ENCODE measurements around the gene ARHGEF7. TPM values are rescaled to one million over a fixed set of nuclear protein-coding genes. Genes with fewer than 3 reads are reported as not detected.

Gene ARHGEF7
- total RNA-seq, 2 donors from 2014 or later: 49.5 to 53.5 TPM

GRCh38 chr13:111175935-111176334 is 60.8 kb downstream of the ARHGEF7 start:
- DNase-seq: no peak
- H3K9me3 Mint-ChIP-seq: no peaks in the 10 kb centered on the region
- no peaks in the 10 kb centered on the region for H3K27me3 Mint-ChIP-seq (ENCODE audit: insufficient read depth)
- H3K4me3 ChIP-seq (ENCODE audit: low read length): no peak overlapping the region
- H3K36me3 Mint-ChIP-seq (ENCODE audit: low read depth): peaks cover 11% of the 10 kb centered on the region
- WGBS, 2 experiments (ENCODE audit: insufficient coverage in 1 of 2, insufficient read length in 1 of 2): 95 to 98% methylated on average over 3 to 4 of the region's 4 CpGs
- H3K4me1 Mint-ChIP-seq: peaks cover 2% of the 10 kb centered on the region
- no peak overlapping the region for H3K9ac ChIP-seq (ENCODE audit: extremely low read depth, low read length, poor library complexity, severe bottlenecking)
- peak; percentile 46 for TF ChIP-seq CTCF (conservative IDR thresholded peaks at IDR 0.05)
- H3K36me3 ChIP-seq (ENCODE audit: control insufficient read depth, insufficient read depth, low read length): peaks cover 26% of the 10 kb centered on the region
- no peaks in the 10 kb centered on the region for H3K27me3 ChIP-seq (ENCODE audit: control insufficient read depth, insufficient read depth, low read length, poor library complexity, severe bottlenecking)
- H3K4me3 Mint-ChIP-seq: no peak overlapping the region
- no peak overlapping the region for H3K27ac ChIP-seq (ENCODE audit: low read depth, low read length)
- H3K9me3 ChIP-seq (ENCODE audit: control insufficient read depth, low read length): no peaks in the 10 kb centered on the region
- no peaks in the 10 kb centered on the region for H3K4me1 ChIP-seq (ENCODE audit: control insufficient read depth, insufficient read depth, low read length)
- H3K27ac Mint-ChIP-seq: peak overlapping the region; percentile 41

- Mint-ChIP-seq H3K4me1 (peaks cover under 1% of the 10 kb centered on the region), H3K27me3 (ENCODE audit: insufficient read depth) (no peaks in the 10 kb centered on the region), H3K36me3 (ENCODE audit: low read depth) (peaks cover 11% of the 10 kb centered on the region), H3K9me3 (no peaks in the 10 kb centered on the region), H3K4me3 (no peak overlapping the region), H3K27ac (no peak overlapping the region)
- no peak overlapping the region for H3K9ac ChIP-seq (ENCODE audit: extremely low read depth, low read length, poor library complexity, severe bottlenecking)
- no peaks in the 10 kb centered on the region for H3K4me1 ChIP-seq (ENCODE audit: control insufficient read depth, insufficient read depth, low read length)
- H3K4me3 ChIP-seq (ENCODE audit: low read length): no peak overlapping the region
- WGBS, 2 experiments (ENCODE audit: insufficient coverage in 1 of 2, insufficient read length in 1 of 2): 83 to 95% methylated on average over 1 to 8 of the region's 8 CpGs
- H3K27ac ChIP-seq (ENCODE audit: low read depth, low read length): no peak overlapping the region
- H3K36me3 ChIP-seq (ENCODE audit: control insufficient read depth, insufficient read depth, low read length): peaks cover 26% of the 10 kb centered on the region
- DNase-seq: no peak
- no peak for TF ChIP-seq CTCF (conservative IDR thresholded peaks at IDR 0.05)
- no peaks in the 10 kb centered on the region for H3K27me3 ChIP-seq (ENCODE audit: control insufficient read depth, insufficient read depth, low read length, poor library complexity, severe bottlenecking)
- H3K9me3 ChIP-seq (ENCODE audit: control insufficient read depth, low read length): no peaks in the 10 kb centered on the region
These were observed 61.3 kb downstream of the ARHGEF7 start for GRCh38 chr13:111176421-111176820.

GRCh38 chr13:111177081-111177711 is 62.1 kb downstream of the ARHGEF7 start:
- no peak for TF ChIP-seq CTCF (conservative IDR thresholded peaks at IDR 0.05)
- no peak overlapping the region for H3K4me3 ChIP-seq (ENCODE audit: low read length)
- peaks cover 21% of the 10 kb centered on the region for H3K36me3 ChIP-seq (ENCODE audit: control insufficient read depth, insufficient read depth, low read length)
- Mint-ChIP-seq H3K4me1 (no peaks in the 10 kb centered on the region), H3K27me3 (ENCODE audit: insufficient read depth) (no peaks in the 10 kb centered on the region), H3K9me3 (no peaks in the 10 kb centered on the region), H3K36me3 (ENCODE audit: low read depth) (peaks cover 11% of the 10 kb centered on the region), H3K4me3 (no peak overlapping the region), H3K27ac (no peak overlapping the region)
- 94 to 98% methylated on average over 12 to 14 of the region's 14 CpGs for WGBS, 2 experiments (ENCODE audit: insufficient coverage in 1 of 2, insufficient read length in 1 of 2)
- no peaks in the 10 kb centered on the region for H3K27me3 ChIP-seq (ENCODE audit: control insufficient read depth, insufficient read depth, low read length, poor library complexity, severe bottlenecking)
- no peak overlapping the region for H3K27ac ChIP-seq (ENCODE audit: low read depth, low read length)
- H3K4me1 ChIP-seq (ENCODE audit: control insufficient read depth, insufficient read depth, low read length): no peaks in the 10 kb centered on the region
- H3K9me3 ChIP-seq (ENCODE audit: control insufficient read depth, low read length): no peaks in the 10 kb centered on the region
- DNase-seq: no peak
- H3K9ac ChIP-seq (ENCODE audit: extremely low read depth, low read length, poor library complexity, severe bottlenecking): no peak overlapping the region
